ENCODE results near the gene CLASP1.

DNA sequence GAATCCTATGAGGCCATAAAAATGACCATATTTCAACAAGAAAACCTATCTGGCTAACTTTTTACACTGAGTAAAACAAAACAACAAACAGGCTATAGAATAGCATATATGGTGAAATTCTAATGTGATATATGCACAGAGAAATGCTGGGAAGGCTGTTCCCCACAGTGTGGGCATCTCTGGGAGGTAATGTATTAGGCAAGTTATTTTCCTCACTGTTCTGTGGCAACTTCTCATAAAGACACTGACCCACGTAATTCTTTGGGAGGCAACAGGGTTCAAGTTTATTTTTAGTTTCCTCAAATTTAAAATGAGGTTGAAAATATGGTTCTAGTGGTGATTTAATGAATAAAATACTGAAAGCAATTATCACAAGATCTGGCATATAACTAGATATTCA is 71.9 kb downstream of the CLASP1 start:
- no peak for TF ChIP-seq EZH2 (IDR thresholded peaks at IDR 0.05; ENCODE audit: low read depth, unreplicated experiment)
- TF ChIP-seq, protein P1, sequence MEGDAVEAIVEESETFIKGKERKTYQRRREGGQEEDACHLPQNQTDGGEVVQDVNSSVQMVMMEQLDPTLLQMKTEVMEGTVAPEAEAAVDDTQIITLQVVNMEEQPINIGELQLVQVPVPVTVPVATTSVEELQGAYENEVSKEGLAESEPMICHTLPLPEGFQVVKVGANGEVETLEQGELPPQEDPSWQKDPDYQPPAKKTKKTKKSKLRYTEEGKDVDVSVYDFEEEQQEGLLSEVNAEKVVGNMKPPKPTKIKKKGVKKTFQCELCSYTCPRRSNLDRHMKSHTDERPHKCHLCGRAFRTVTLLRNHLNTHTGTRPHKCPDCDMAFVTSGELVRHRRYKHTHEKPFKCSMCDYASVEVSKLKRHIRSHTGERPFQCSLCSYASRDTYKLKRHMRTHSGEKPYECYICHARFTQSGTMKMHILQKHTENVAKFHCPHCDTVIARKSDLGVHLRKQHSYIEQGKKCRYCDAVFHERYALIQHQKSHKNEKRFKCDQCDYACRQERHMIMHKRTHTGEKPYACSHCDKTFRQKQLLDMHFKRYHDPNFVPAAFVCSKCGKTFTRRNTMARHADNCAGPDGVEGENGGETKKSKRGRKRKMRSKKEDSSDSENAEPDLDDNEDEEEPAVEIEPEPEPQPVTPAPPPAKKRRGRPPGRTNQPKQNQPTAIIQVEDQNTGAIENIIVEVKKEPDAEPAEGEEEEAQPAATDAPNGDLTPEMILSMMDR (conservative IDR thresholded peaks at IDR 0.05; ENCODE audit: low read depth in 2 of 2) = no peak
- no peak for TF ChIP-seq POLR2AphosphoS5 (IDR thresholded peaks at IDR 0.05; ENCODE audit: low read depth)
- no peak for TF ChIP-seq EZH2phosphoT487 (IDR thresholded peaks at IDR 0.05; ENCODE audit: unreplicated experiment)
- TF ChIP-seq, protein P2, sequence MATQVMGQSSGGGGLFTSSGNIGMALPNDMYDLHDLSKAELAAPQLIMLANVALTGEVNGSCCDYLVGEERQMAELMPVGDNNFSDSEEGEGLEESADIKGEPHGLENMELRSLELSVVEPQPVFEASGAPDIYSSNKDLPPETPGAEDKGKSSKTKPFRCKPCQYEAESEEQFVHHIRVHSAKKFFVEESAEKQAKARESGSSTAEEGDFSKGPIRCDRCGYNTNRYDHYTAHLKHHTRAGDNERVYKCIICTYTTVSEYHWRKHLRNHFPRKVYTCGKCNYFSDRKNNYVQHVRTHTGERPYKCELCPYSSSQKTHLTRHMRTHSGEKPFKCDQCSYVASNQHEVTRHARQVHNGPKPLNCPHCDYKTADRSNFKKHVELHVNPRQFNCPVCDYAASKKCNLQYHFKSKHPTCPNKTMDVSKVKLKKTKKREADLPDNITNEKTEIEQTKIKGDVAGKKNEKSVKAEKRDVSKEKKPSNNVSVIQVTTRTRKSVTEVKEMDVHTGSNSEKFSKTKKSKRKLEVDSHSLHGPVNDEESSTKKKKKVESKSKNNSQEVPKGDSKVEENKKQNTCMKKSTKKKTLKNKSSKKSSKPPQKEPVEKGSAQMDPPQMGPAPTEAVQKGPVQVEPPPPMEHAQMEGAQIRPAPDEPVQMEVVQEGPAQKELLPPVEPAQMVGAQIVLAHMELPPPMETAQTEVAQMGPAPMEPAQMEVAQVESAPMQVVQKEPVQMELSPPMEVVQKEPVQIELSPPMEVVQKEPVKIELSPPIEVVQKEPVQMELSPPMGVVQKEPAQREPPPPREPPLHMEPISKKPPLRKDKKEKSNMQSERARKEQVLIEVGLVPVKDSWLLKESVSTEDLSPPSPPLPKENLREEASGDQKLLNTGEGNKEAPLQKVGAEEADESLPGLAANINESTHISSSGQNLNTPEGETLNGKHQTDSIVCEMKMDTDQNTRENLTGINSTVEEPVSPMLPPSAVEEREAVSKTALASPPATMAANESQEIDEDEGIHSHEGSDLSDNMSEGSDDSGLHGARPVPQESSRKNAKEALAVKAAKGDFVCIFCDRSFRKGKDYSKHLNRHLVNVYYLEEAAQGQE (IDR thresholded peaks at IDR 0.05; ENCODE audit: unreplicated experiment) = no peak
